Nephron progenitor cell (in vitro differentiated cells): ENCODE data around the gene KDM4B.

ENCODE experiments used
- DNase-seq: peaks from one replicate; pipeline ENCODE4 v3.0.0; 2021
- H3K27ac Mint-ChIP-seq: 2 replicates; pipeline ENCODE4 v1.8.0; 2021; ENCODE audit warnings: mild to moderate bottlenecking, moderate library complexity, mixed read lengths
- H3K27me3 Mint-ChIP-seq: 2 replicates; pipeline ENCODE4 v1.8.0; 2021; ENCODE audit warnings: mild to moderate bottlenecking, low read depth, mixed read lengths; ENCODE audit not compliant: poor library complexity
- H3K36me3 Mint-ChIP-seq: 2 replicates; pipeline ENCODE4 v1.8.0; 2021; ENCODE audit warnings: low read depth, mixed read lengths
- H3K4me1 Mint-ChIP-seq: 2 replicates; pipeline ENCODE4 v1.8.0; 2021; ENCODE audit warnings: mixed read lengths
- H3K4me3 Mint-ChIP-seq: 2 replicates; pipeline ENCODE4 v1.8.0; 2021; ENCODE audit warnings: mild to moderate bottlenecking, moderate library complexity, mixed read lengths
- H3K9me3 Mint-ChIP-seq: 2 replicates; pipeline ENCODE4 v1.8.0; 2021; ENCODE audit warnings: mild to moderate bottlenecking, moderate library complexity, mixed read lengths
- TF ChIP-seq, protein P1 (sequence below): fragments of 200-600 bp; sonication (generic); IDR thresholded peaks from 2 replicates; pipeline ENCODE4 v1.5.0; 2021; ENCODE audit warnings: antibody characterized with exemption

KDM4B gene

DNA sequence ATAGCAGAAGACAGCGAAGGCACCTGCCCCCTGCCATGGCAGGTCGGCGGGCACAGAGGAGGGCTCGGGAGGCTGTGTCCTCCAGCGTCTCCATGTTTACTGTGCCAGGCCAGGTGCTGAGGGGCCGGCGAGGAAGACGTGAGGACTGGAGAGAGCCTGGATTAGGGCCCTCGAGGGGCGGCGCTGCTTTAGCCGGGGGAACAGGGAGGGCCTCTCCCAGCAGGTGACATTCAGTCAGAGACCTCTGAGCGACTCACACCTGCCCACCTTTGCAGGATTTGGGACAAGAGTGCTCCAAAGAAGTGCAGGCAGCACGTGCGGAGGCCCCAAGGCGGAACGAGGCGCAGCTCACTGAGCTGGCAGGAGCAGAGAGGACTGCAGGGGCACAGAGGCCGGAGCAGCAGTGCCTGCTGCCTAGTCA, 17.6 kb downstream of the KDM4B start:
- no peaks in the 10 kb centered on the region for H3K9me3 Mint-ChIP-seq
- H3K4me3 Mint-ChIP-seq: peak overlapping the region; percentile 38
- H3K4me1 Mint-ChIP-seq: peaks cover 82% of the 10 kb centered on the region
- H3K27me3 Mint-ChIP-seq: no peaks in the 10 kb centered on the region
- TF ChIP-seq, protein P1, sequence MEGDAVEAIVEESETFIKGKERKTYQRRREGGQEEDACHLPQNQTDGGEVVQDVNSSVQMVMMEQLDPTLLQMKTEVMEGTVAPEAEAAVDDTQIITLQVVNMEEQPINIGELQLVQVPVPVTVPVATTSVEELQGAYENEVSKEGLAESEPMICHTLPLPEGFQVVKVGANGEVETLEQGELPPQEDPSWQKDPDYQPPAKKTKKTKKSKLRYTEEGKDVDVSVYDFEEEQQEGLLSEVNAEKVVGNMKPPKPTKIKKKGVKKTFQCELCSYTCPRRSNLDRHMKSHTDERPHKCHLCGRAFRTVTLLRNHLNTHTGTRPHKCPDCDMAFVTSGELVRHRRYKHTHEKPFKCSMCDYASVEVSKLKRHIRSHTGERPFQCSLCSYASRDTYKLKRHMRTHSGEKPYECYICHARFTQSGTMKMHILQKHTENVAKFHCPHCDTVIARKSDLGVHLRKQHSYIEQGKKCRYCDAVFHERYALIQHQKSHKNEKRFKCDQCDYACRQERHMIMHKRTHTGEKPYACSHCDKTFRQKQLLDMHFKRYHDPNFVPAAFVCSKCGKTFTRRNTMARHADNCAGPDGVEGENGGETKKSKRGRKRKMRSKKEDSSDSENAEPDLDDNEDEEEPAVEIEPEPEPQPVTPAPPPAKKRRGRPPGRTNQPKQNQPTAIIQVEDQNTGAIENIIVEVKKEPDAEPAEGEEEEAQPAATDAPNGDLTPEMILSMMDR: no peak
- no peak for DNase-seq
- H3K36me3 Mint-ChIP-seq: peaks cover 10% of the 10 kb centered on the region
- H3K27ac Mint-ChIP-seq: peak overlapping the region; percentile 95

DNA sequence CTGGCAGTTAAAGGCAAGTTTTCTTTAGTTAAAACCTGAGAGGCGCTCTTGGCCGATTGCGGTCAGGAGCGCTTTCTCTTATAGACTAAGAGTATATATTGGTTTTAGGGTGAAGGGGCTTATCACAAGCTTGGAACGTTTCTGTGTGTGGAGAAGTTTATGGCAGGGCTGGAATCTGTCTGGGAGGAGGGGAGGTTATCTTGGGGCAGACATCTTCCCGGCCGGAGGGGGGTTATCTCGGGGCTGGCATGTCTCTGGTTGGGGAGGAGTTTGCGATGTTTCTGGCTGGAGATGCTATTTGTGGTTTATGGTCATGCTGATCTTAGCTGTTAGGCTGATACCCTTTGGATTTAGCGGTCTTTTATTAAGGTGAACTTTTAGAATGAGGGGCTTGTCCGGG, 18.3 kb downstream of the KDM4B start:
- H3K4me3 Mint-ChIP-seq: peak overlapping the region; percentile 67
- no peaks in the 10 kb centered on the region for H3K27me3 Mint-ChIP-seq
- peak overlapping the region; percentile 96 for H3K27ac Mint-ChIP-seq
- H3K9me3 Mint-ChIP-seq: peaks cover 7% of the 10 kb centered on the region
- peaks cover 87% of the 10 kb centered on the region for H3K4me1 Mint-ChIP-seq
- TF ChIP-seq, protein P1: no peak
- H3K36me3 Mint-ChIP-seq: peaks cover 17% of the 10 kb centered on the region
- no peak for DNase-seq

DNA sequence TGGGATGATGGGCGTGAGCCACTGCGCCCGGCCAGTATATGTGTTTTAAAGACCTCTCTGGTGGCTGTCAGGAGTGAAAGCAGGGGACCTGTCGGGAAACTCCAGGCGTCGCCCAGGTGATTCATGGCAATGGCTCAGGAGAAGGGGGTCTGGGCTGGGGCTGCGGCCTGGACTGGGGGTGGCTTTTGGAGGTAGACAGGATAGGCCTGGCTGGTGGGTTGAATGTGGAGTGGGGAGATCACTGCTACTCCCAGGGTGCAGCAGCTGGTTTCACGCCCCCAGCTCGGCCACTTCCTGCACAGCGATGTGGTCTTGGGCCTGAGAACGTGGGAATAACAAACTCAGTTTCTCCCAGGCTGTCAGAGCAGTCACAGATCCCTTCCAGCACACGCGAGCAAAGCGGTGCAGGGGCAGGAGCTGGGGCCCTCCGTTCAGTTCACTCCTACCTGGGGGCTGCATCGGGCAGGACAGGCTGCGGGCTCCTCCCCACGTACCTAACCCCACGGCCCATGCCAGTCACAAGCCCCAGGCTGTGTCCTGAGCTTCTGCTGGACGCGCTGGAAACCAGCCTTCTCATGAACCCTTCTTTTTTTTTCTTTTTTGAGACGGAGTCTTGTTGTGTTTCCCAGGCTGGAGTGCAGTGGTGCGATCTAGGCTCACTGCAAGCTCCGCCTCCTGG, 18.9 kb downstream of the KDM4B start:
- DNase-seq: no peak
- TF ChIP-seq, protein P1: no peak
- H3K4me1 Mint-ChIP-seq: peaks cover 81% of the 10 kb centered on the region
- H3K27ac Mint-ChIP-seq: peak overlapping the region; percentile 96
- H3K9me3 Mint-ChIP-seq: peaks cover 13% of the 10 kb centered on the region
- no peaks in the 10 kb centered on the region for H3K27me3 Mint-ChIP-seq
- H3K36me3 Mint-ChIP-seq: peaks cover 23% of the 10 kb centered on the region
- peak overlapping the region; percentile 67 for H3K4me3 Mint-ChIP-seq

DNA sequence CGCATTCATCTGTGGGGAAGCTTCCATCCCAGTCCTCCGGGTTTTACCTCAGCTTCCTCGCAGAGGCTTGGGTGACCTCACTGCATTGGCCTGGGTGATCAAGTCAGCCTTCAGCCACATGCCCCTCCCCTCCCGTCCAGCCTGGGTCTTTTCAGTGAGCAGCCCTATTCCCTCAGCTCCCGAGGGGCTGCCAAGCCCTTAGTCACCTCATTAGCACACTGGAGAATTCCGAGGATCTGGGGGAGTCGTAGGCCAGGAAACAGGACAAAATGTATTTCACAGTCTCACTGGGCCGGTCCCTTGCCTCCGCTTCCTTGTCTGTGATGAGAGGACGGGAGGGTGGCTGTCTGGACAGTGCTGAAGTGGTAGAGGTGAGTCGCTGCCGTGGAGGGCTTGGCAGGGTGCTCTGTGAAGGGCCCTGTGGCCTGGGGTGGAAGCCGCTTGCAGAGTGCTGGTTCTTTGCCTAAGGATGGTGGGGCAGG, 19.9 kb downstream of the KDM4B start:
- H3K4me3 Mint-ChIP-seq: peak overlapping the region; percentile 36
- peaks cover 33% of the 10 kb centered on the region for H3K36me3 Mint-ChIP-seq
- TF ChIP-seq, protein P1: no peak
- H3K4me1 Mint-ChIP-seq: peaks cover 71% of the 10 kb centered on the region
- H3K27me3 Mint-ChIP-seq: no peaks in the 10 kb centered on the region
- peaks cover 14% of the 10 kb centered on the region for H3K9me3 Mint-ChIP-seq
- H3K27ac Mint-ChIP-seq: peak overlapping the region; percentile 97
- no peak for DNase-seq

DNA sequence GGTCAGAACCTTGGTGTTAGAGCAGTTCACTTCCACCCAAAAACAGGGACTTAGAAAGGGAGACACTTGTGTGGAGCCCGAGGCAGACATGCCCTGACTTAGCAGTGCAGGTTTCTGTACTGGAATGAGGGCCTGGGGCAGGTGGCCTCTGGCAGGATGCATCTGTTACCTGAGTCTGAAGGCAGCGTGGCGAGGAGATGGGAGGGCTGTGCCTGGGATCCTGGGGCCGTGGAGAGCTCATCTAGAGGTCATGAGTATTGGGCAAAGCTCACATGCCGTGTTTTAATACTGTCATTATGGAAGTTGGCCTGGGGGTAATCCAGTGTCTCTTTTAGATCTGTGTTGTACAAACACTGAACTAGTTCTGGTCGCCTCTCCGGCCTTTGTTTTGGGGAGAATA, 21.4 kb downstream of the KDM4B start:
- Mint-ChIP-seq H3K4me1 (peaks cover 57% of the 10 kb centered on the region), H3K27ac (peak overlapping the region; percentile 88), H3K4me3 (no peak overlapping the region)

More for the DNA sequence above, 21.4 kb downstream of the KDM4B start:
- H3K36me3 Mint-ChIP-seq: peaks cover 37% of the 10 kb centered on the region
- H3K9me3 Mint-ChIP-seq: peaks cover 14% of the 10 kb centered on the region
- TF ChIP-seq, protein P1: no peak
- DNase-seq: no peak
- no peaks in the 10 kb centered on the region for H3K27me3 Mint-ChIP-seq
